HG03432 (cell line): Measurements from ENCODE around the gene CRLF2.
"Not testable (repeated sequence)": the region's sequence is repeated elsewhere in the genome, so short reads cannot be mapped to it uniquely, and the experiment has no call there.

ENCODE experiments used
- ATAC-seq: cut with Tn5 transposase; IDR thresholded peaks from one replicate; pipeline ENCODE4 v1.9.1; 2021; ENCODE audit warnings: mild to moderate bottlenecking, moderate library complexity; ENCODE audit not compliant: unreplicated experiment

The CRLF2 gene

GRCh38 chrX:1215123-1215823 lies 2.8 kb upstream of the CRLF2 start:
- no peak for ATAC-seq

DNA sequence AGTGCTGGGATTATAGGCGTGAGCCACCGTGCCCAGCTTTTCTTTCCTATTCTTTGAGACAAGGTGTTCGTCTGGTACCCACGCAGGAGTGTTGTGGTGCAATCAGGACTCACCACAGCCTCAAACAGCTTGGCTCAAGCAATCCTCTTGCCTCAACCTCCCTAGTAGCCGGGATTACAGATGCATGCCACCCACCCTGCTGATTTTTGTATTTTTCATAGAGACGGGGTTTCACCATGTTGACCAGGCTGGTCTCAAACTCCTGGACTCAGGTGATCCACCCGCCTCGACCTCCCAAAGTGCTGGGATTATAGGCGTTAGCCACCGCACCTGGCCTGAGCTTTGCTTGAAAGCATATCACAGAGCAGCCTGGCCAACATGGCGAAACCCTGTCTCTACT lies 1.5 kb upstream of the CRLF2 start:
- ATAC-seq: no peak

DNA sequence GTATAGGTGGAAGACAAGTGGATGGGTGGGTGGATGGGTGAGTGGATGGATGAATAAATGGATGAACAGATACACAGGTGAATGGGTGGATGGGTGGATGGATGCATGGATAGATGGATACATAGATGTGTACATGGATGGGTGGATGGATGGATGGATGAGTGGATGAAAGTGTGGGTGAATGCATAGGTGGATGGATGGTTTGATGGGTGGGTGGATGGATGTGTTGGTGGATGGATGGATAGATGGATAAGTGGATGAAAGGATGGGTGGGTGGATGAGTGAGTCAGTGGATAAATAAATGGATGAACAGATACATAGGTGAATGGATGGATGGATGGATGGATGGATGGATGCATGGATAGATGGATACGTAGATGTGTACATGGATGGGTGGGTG lies 1.6 kb downstream of the CRLF2 start:
- ATAC-seq: no peak

- ATAC-seq: no peak
Measured at GRCh38 chrX:1207496-1208025, 4.9 kb downstream of the CRLF2 start.

GRCh38 chrX:1205681-1206611 lies 6.5 kb downstream of the CRLF2 start:
- peak; percentile 44 for ATAC-seq

- ATAC-seq: no peak
Measured at GRCh38 chrX:1202251-1202650, 10.2 kb downstream of the CRLF2 start.

- no peak for ATAC-seq
Measured at GRCh38 chrX:1196436-1196835, 16.0 kb downstream of the CRLF2 start.

DNA sequence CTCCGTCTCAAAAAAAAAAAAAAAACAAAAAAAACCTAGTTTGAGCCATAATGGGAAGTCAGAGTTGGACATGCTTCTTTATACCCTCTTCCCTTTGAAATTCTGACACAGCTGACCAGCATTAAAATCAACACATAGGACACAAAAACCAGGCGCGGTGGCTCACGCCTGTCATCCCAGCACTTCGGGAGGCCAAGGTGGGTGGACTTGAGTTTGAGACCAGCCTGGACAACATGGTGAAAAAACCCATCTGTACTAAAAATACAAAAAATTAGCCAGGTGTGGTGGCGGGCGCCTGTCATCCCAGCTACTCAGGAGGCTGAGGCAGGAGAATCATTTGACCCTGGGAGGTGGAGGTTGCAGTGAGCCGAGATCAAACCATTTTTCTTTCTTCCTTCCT lies 20.3 kb downstream of the CRLF2 start:
- ATAC-seq: not testable (repeated sequence)

DNA sequence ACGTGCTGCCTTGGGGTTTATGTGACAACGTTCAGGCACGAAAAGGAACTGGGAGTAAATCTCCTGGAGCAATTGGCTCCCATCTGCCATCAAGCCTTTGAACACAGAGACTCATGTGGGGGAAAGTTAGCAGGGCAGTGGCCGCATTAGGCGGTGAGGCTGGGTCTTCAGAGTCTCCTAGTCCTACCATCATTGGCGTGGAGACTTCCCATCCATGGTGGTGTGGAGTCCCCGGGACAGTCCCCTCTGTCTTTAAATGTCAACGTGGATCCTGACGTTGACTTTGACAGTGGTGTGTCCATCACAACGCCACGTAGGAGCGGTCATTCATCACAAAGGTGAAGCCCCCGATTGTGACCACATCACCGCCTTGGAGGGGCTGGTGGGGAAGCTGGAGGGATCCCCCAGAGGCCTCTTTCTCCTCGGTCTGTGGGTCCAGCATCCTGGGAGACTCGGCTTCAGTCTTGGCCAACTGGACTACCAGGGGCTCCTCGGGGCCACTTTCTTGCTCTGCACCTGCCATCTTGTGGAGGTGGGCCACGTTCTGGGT lies 21.8 kb downstream of the CRLF2 start:
- no peak for ATAC-seq

DNA sequence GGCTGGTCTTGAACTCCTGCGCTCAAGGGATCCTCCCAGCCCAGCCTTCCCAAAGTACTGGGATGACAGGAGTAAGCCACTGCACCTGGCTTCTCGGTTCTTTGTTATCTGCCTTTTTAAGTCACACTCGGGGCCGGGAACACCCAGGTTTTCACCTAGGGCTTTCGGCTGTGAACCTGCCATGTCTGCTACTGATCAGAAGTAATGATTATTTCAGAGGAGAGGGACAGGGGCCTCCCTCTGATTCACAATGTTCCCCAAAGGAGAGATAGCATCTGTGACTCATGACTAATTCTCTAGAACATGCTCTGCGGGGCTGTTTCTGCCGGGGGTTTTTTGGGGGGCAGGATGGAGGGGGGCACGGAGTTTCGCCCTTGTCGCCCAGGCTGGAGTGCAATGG lies 26.9 kb downstream of the CRLF2 start:
- ATAC-seq: no peak

DNA sequence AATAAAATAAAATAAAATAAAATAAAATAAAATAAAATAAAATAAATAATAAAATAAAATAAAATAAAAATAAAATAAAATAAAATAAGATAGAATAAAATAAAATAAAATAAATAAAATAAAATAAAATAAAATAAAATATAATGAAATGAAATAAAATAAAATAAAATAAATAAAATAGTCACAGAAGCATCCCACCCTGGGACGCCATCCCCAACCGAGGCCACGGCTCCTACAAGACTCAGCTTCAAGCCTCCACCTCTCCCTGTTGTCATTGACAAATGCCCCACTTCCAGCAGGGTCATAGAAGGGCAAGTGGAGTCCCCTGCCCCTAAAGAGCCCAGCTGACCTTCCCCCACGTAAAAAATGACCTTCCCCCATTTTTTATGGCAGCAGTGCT lies 30.2 kb downstream of the CRLF2 start:
- no peak for ATAC-seq

- not testable (repeated sequence) for ATAC-seq
Measured at GRCh38 chrX:1181661-1182060, 30.8 kb downstream of the CRLF2 start.

DNA sequence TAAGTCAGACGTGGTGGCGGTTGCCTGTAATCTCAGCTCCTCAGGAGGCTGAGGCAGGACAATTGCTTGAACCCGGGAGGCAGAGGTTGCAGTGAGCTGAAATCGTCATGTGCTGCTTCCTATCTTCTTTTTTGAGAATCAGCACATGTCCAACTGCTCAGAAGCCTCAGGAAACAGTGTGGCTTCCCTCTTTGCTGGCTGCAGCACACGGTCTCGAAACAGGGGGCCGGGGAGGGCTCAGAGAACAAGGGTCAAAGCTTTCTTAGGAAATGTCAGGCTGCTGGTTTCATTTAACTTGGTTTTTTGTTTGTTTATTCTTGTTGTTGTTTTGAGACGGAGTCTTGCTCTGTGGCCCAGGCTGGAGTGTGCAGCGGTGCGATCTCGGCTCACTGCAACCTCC lies 31.3 kb downstream of the CRLF2 start:
- no peak for ATAC-seq

DNA sequence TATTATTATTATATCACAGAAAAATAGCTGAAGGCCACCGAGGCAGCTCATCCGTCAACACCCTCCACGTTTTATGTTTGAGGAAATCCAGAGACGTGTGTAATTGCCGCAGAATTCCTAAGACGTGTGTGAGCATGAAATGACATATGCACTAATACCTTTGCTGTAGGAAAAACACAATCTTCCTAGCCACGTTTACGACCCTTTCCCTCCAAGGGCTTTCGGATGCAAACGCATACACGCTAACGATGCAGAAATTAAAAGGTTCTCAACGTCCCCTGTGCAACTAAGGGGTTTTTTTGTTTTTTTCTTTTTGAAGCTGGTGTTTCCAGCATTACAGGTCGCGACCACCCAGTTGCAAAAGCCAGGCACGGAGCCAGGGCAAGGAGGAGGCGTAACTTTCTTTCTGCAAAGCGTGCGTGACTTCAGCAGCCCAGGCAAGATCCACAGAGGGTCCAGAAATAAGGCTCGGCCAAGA lies 33.8 kb downstream of the CRLF2 start:
- ATAC-seq: no peak

GRCh38 chrX:1176531-1177320 lies 35.7 kb downstream of the CRLF2 start:
- ATAC-seq: not testable (repeated sequence)

GRCh38 chrX:1174609-1175545 lies 37.6 kb downstream of the CRLF2 start:
- not testable (repeated sequence) for ATAC-seq

DNA sequence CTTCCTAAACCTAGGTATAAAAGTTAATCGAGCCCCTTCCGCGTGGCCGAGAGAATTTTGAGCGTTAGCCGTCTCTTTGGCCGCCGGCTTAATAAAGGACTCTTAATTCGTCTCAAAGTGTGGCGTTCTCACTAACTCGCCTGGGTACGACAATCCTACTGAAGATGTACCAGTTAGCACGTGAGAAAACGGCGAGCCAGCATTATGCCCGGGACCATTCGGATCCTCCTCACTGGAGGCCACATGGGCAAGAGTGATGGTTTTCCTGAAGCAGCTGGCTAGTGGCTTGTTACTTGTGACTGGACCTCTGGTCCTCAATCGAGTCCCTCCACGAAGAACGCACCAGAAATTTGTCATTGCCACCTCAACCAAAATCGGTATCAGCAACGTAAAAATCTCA lies 39.0 kb downstream of the CRLF2 start:
- not testable (repeated sequence) for ATAC-seq

DNA sequence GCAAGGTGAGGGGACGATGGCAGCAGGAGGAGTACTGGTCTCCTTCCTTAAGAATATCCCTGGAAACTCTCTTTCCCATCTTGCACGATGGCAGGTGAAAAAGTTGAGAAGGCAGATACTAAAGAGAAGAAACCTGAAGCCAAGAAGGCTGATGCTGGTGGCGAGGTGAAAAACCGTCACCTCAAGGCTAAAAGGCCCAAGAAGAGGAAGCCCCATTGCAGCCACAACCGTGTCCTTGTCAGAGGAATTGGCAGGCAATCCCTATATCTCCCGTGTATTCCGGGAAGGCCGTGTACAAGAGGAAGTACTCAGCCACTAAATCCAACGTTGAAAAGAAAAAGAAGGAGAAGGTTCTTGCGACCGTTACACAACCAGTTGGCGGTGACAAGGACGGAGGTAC lies 40.0 kb downstream of the CRLF2 start:
- ATAC-seq: no peak

- not testable (repeated sequence) for ATAC-seq
Measured at GRCh38 chrX:1171915-1172314, 40.5 kb downstream of the CRLF2 start.

DNA sequence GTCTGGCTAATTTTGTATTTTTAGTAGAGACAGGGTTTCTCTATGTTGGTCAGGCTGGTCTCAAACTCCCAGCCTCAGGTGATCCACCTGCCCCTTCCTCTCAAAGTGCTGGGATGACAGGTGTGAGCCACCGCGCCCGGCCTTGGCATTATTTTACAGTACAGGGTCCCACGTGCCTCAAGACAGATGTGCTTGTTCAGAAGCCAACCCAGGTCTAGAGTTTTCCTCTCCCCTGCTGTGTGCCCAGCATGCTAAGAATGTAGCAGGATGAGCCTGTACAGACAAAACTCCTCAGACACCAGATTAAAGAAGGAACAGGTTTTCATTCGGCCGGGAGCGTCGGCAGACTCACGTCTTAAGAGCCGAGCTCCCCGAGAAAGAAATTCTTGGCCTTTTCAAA lies 42.2 kb downstream of the CRLF2 start:
- ATAC-seq: no peak
